ENCODE results near the gene MCFD2.
"Not testable (repeated sequence)": the region's sequence is repeated elsewhere in the genome, so short reads cannot be mapped to it uniquely, and the experiment has no call there.

Gene MCFD2

GRCh38 chr2:46909771-46910419, 5.7 kb downstream of the MCFD2 start:
- no peak overlapping the region for H3K4me3 ChIP-seq (ENCODE audit: low read depth, low read length)
- no peak for DNase-seq (ENCODE audit: low read depth)

- no peak overlapping the region for H3K4me3 ChIP-seq (ENCODE audit: low read depth, low read length)
- DNase-seq (ENCODE audit: low read depth): no peak
Measured at GRCh38 chr2:46909150-46909549, 6.5 kb downstream of the MCFD2 start.

GRCh38 chr2:46904908-46905678, 10.5 kb downstream of the MCFD2 start:
- DNase-seq (ENCODE audit: low read depth): not testable (repeated sequence)

GRCh38 chr2:46902980-46903379, 12.6 kb downstream of the MCFD2 start:
- not testable (repeated sequence) for DNase-seq (ENCODE audit: low read depth); H3K4me3 ChIP-seq (ENCODE audit: low read depth, low read length)

More at GRCh38 chr2:46904908-46905678, 10.5 kb downstream of the MCFD2 start:
- not testable (repeated sequence) for H3K4me3 ChIP-seq (ENCODE audit: low read depth, low read length)

GRCh38 chr2:46902465-46902864, 13.1 kb downstream of the MCFD2 start:
- no peak overlapping the region for H3K4me3 ChIP-seq (ENCODE audit: low read depth, low read length)
- no peak for DNase-seq (ENCODE audit: low read depth)

DNA sequence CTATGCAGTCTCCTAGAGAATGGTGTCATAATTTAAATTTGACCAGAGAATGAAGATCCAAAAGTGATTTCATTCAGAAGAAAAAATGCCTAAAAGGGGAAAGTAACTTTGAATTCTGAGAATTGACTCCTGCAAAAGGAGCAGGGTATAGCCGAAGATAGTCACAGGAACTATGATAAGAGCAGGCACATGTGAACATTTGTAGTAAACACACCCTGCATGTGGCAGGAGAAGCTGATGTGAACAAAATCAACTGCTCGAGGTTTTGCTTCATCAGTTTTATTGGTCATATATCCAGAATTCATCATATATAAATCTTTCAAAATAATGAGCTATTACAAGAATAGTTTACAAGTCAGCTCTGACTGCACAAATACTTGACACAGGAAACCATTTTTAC, 14.0 kb downstream of the MCFD2 start:
- H3K4me3 ChIP-seq (ENCODE audit: low read depth, low read length): no peak overlapping the region
- DNase-seq (ENCODE audit: low read depth): no peak

DNA sequence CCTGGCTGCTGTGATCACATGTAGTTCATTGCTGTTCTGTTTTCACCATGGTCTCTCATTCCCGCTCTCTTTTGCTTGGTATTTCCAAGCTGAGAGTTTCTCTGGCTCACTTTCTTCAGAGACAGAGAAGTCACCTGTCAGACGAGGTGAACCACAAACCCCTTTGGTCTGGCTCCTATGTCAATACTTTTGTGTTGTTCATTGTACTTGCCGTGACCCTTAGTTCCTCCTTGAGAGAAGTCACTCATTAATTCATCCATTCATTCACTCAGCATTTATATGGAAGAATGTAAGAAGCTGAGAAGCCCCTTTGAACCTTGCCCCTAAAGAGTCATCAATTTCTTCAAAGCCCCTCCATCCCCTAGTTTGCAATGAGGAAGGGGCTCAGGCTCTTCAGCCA, 15.2 kb downstream of the MCFD2 start:
- no peak overlapping the region for H3K4me3 ChIP-seq (ENCODE audit: low read depth, low read length)
- DNase-seq (ENCODE audit: low read depth): no peak

- no peak for DNase-seq (ENCODE audit: low read depth)
- H3K4me3 ChIP-seq (ENCODE audit: low read depth, low read length): no peak overlapping the region
Measured at GRCh38 chr2:46899053-46899452, 16.6 kb downstream of the MCFD2 start.

DNA sequence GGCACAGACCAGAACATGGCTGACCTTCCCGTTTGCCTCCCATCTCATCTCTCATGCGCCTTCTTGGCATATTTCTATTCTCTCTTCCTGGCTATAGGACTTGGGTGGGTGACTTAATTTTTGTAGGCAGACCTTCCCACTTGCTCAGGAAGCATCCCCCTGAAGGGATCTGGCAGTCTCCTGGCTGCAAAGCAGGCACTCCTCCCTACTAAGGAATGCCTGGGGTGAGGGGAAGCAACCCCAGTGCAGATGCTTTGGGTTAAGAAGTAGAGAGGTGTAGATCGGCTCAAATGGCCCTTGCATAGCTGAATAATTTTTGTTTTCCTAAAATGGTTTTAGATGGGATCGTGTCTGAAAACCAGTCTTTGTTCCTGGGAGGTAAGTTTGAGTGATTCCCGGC, 17.6 kb downstream of the MCFD2 start:
- no peak for DNase-seq (ENCODE audit: low read depth)
- no peak overlapping the region for H3K4me3 ChIP-seq (ENCODE audit: low read depth, low read length)

GRCh38 chr2:46893269-46893939, 22.2 kb downstream of the MCFD2 start:
- H3K4me3 ChIP-seq (ENCODE audit: low read depth, low read length): no peak overlapping the region
- no peak for DNase-seq (ENCODE audit: low read depth)

DNA sequence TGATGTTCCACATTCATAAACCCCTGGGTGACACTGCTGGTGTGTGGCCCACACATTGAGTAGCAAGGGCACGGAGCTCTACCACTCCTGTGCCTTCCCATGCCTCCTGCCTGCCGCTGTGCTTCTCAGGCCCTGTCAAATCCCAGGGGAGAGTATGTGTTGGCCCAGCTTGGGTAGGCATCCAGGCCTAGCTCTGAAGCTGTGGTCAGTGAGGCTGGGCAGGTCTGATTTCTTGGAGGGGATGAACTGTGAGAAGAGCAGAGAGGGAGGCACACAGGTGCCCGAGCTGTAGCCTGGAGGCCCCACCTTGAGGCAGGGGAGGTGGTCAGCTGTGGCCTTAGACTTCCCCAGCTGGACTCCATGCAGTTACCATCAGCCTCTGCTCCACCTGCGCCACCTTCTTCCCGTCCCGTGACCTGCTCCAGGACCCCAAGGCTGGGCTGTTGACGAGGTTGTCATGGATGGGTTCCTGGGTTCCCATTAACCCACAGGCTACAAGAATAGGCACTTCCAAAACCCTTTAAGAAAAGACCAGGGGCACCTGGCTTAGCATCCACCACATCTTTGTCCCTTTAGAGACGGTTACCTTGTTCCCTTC, 23.6 kb downstream of the MCFD2 start:
- DNase-seq (ENCODE audit: low read depth): no peak
- no peak overlapping the region for H3K4me3 ChIP-seq (ENCODE audit: low read depth, low read length)

- DNase-seq (ENCODE audit: low read depth): no peak
- H3K4me3 ChIP-seq (ENCODE audit: low read depth, low read length): no peak overlapping the region
Measured at GRCh38 chr2:46888421-46888952, 27.1 kb downstream of the MCFD2 start.

DNA sequence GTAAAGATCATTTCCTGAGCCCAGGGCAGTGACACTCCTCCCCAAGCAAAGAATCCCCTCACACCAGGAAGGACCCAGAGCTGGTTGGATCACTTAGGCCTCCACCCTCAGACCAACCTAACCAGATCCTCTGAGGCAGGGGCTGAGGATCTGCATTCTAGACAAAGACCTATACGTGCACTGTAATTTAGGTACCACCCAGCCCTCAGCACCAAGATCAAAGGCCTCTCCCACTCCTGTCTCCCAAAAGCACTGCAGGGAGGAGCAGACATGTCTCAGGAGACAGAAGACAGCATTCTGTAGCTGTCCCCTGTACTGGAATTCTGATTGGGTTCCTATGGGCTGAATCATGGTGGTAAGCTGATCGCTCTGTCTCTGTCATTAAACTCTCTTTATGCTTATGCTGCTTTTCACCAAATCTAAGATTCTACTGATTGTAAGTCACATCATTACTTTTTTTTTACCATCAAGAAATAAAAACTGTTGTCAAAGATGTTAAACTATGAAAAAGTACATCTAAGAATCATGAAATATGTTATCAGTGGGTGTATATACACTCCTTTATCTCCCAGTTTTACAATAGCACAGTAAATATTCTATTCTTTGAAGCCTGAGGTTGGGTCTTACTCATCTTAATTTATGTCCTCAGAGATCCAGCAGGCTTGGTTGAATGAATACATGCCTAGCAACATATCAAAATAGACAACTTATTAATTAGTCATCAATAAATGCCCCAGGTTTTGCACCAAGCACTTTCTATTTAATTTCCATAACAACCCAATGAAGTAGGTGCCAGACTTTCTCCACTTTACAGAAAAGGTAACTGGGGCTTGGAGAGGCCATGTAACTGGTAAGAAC, 28.3 kb downstream of the MCFD2 start:
- DNase-seq (ENCODE audit: low read depth): no peak
- no peak overlapping the region for H3K4me3 ChIP-seq (ENCODE audit: low read depth, low read length)

GRCh38 chr2:46886268-46887027, 29.2 kb downstream of the MCFD2 start:
- no peak overlapping the region for H3K4me3 ChIP-seq (ENCODE audit: low read depth, low read length)
- no peak for DNase-seq (ENCODE audit: low read depth)

GRCh38 chr2:46885376-46885775, 30.2 kb downstream of the MCFD2 start:
- H3K4me3 ChIP-seq (ENCODE audit: low read depth, low read length): no peak overlapping the region
- DNase-seq (ENCODE audit: low read depth): no peak

DNA sequence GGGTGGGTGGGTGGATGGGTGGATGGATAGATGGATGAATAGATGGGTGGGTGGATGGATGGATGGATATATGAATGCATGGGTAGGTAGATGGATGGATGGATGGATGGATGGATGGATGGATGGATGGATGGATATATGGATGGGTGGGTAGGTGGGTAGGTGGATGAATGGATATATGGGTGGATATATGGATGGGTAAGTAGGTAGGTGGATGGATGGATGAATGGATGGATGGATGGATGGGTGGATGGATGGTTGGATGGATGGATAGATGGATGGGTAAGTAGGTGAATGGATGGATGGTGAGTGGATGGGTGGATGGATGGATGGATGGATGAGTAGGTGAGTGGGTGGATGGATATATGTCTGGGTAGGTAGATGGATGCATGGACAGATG, 36.1 kb downstream of the MCFD2 start:
- DNase-seq (ENCODE audit: low read depth): no peak
- no peak overlapping the region for H3K4me3 ChIP-seq (ENCODE audit: low read depth, low read length)

DNA sequence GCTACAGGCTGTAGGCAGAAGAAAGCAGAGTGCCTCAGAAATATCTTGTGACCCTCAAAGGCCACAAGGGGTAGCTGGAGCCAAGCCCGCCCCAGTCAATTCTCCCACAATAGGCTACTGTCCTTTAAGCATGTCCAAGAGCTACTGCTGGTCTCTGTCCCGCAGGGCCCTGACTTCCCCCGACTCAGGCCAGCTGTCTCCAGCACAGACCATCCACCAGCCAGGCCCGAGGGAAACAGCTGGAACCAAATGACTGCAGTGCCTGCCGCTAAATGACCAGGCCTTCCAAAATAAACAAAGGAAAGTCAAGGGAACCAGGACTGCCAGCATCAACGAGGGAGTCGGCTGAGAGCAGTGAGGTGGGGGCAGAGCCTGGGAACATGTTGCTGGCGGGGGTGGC, 36.7 kb downstream of the MCFD2 start:
- no peak overlapping the region for H3K4me3 ChIP-seq (ENCODE audit: low read depth, low read length)
- DNase-seq (ENCODE audit: low read depth): no peak

- H3K4me3 ChIP-seq (ENCODE audit: low read depth, low read length): no peak overlapping the region
- DNase-seq (ENCODE audit: low read depth): no peak
Measured at GRCh38 chr2:46878240-46878877, 37.2 kb downstream of the MCFD2 start.
